ENCODE measurements around the gene GDF2. TPM values are rescaled to one million over a fixed set of nuclear protein-coding genes. Genes with fewer than 3 reads are reported as not detected.

GDF2 gene
- polyA plus RNA-seq, 1 experiment: not detected

DNA sequence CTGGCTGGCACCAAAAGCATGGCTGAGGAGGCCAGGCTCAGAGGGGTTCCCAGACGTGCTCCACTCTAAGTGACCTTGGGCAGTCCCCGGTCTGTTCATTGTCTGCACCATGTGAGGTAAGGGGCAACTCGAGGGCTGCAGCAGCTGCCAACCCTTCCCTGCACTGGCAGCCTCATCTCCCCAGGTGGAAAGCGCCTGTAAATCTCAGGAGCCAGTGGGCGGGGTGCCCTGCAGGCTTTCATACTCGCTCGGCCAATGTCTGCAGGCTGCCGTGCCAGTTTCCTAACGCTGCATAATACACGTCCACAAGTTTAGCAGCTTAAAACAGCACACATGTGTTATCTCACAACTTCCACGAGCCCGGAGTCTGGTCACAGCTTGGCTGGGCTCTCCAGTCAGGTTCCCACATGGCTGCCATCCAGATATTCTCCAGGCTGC is 34.9 kb upstream of the GDF2 start:
- no peak overlapping the region for H3K4me3 ChIP-seq (ENCODE audit: low read depth, low read length)
- no peaks in the 10 kb centered on the region for H3K9me3 ChIP-seq (ENCODE audit: control insufficient read depth, insufficient read depth, low read length)
- H3K27me3 ChIP-seq (ENCODE audit: control insufficient read depth, insufficient read depth, low read length): peaks cover 15% of the 10 kb centered on the region
- H3K27ac ChIP-seq (ENCODE audit: low read depth, low read length): no peak overlapping the region
- CTCF ChIA-PET: no interaction called here
- no peak for TF ChIP-seq CTCF (IDR thresholded peaks at IDR 0.05; ENCODE audit: low read depth, low read length)
- no peak for DNase-seq (ENCODE audit: low read depth, low spot score)
- POLR2A ChIA-PET: interaction anchor here (1.1 kb wide), 1 partner anchor 242 kb away, joined by 3 read pairs; no protein-coding TSS in a partner anchor

DNA sequence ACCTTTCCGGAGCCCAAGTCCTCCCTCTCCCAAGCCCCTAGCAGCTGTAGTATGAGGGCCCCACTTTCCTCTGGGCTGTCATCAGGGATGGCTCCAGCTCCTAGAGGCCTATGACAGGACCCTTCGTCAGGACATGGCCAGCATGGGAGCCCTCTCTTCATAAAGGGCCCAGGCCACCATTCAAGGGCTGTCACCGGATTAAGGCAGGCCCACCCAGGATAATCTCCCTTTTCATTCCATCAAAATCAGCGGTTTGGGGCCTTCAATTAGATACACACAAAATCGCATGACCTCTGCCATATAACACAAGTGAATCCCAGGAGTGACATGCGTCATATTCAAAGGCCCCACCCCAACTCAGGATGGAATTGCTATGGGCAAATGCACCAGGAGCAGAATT is 34.4 kb upstream of the GDF2 start:
- CTCF ChIA-PET: no interaction called here
- no peak for DNase-seq (ENCODE audit: low read depth, low spot score)
- Histone ChIP-seq H3K9me3 (ENCODE audit: control insufficient read depth, insufficient read depth, low read length) (no peaks in the 10 kb centered on the region), H3K4me3 (ENCODE audit: low read depth, low read length) (no peak overlapping the region), H3K27ac (ENCODE audit: low read depth, low read length) (no peak overlapping the region), H3K27me3 (ENCODE audit: control insufficient read depth, insufficient read depth, low read length) (peaks cover 15% of the 10 kb centered on the region)
- POLR2A ChIA-PET: no interaction called here
- TF ChIP-seq CTCF (IDR thresholded peaks at IDR 0.05; ENCODE audit: low read depth, low read length): no peak

DNA sequence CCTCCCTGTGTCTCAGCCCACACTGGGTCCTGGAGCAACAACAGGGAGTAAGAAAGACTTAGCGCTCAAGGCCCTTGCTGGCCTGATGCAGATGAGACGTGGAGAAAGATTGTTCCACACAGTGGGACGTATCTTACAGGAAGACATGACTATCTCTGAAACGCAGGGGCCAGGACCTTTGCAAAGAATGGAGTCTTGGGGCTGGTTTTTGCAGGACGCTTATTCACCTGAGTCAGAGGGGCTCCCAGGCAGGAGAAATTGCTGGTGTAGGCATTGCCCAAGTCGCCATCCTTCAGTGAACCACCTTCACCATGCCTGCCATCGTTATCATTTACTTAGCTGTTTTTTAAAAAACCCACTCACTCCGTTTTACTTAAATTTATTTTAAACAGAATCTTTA is 34.0 kb upstream of the GDF2 start:
- no peak for DNase-seq (ENCODE audit: low read depth, low spot score)
- Histone ChIP-seq H3K27me3 (ENCODE audit: control insufficient read depth, insufficient read depth, low read length) (peaks cover 18% of the 10 kb centered on the region), H3K4me3 (ENCODE audit: low read depth, low read length) (no peak overlapping the region), H3K27ac (ENCODE audit: low read depth, low read length) (no peak overlapping the region), H3K9me3 (ENCODE audit: control insufficient read depth, insufficient read depth, low read length) (no peaks in the 10 kb centered on the region)
- CTCF ChIA-PET: no interaction called here
- TF ChIP-seq CTCF (IDR thresholded peaks at IDR 0.05; ENCODE audit: low read depth, low read length): no peak
- POLR2A ChIA-PET: no interaction called here

GRCh38 chr10:47288916-47289495 is 33.2 kb upstream of the GDF2 start:
- no peak for DNase-seq (ENCODE audit: low read depth, low spot score)
- ChIA-PET CTCF (interaction anchor here (0.6 kb wide), 1 partner anchor 394 kb away, joined by 4 read pairs; no protein-coding TSS in a partner anchor), POLR2A (no interaction called here)
- Histone ChIP-seq H3K27me3 (ENCODE audit: control insufficient read depth, insufficient read depth, low read length) (peaks cover 22% of the 10 kb centered on the region), H3K27ac (ENCODE audit: low read depth, low read length) (no peak overlapping the region), H3K9me3 (ENCODE audit: control insufficient read depth, insufficient read depth, low read length) (no peaks in the 10 kb centered on the region), H3K4me3 (ENCODE audit: low read depth, low read length) (no peak overlapping the region)
- no peak for TF ChIP-seq CTCF (IDR thresholded peaks at IDR 0.05; ENCODE audit: low read depth, low read length)

GRCh38 chr10:47289921-47290320 is 32.3 kb upstream of the GDF2 start:
- TF ChIP-seq CTCF (IDR thresholded peaks at IDR 0.05; ENCODE audit: low read depth, low read length): no peak
- ChIA-PET POLR2A (no interaction called here), CTCF (interaction anchor here (0.6 kb wide), 1 partner anchor 393 kb away, joined by 4 read pairs; no protein-coding TSS in a partner anchor)

More at GRCh38 chr10:47289921-47290320, 32.3 kb upstream of the GDF2 start:
- no peak for DNase-seq (ENCODE audit: low read depth, low spot score)
- Histone ChIP-seq H3K9me3 (ENCODE audit: control insufficient read depth, insufficient read depth, low read length) (no peaks in the 10 kb centered on the region), H3K27ac (ENCODE audit: low read depth, low read length) (no peak overlapping the region), H3K27me3 (ENCODE audit: control insufficient read depth, insufficient read depth, low read length) (peaks cover 30% of the 10 kb centered on the region), H3K4me3 (ENCODE audit: low read depth, low read length) (no peak overlapping the region)

Measured in AG04450 (cell line).